GM12872 (cell line): ENCODE results near the gene DGUOK.

Source experiments
- CTCF ChIP-seq: IDR thresholded peaks from 3 replicates; pipeline ENCODE4 v1.5.1; 2011; ENCODE audit warnings: low read depth, mild to moderate bottlenecking, low read length, moderate library complexity; ENCODE audit not compliant: insufficient read depth

DGUOK gene

GRCh38 chr2:74000666-74001065, 74.0 kb downstream of the DGUOK start:
- TF ChIP-seq CTCF = no peak

DNA sequence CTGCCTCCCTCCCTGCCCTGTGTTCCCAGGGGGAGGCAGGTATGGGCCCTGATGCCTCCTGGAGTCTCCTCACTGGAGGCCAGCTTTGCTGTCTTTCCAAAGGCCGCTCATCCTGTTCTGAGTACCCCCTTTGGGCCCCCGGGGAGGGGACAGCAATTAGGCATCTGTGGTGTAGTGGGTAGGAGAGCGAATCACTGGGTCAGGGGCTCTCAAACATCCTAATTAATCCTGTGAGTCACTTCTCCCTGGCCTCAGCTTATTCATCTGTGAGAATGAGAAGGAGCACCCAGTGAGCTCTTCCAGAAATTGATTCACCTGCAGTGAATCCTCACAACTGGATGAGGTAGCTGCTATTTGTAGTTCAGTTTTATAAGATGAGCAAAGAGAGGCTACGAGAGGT, 74.4 kb downstream of the DGUOK start:
- TF ChIP-seq CTCF = no peak

DNA sequence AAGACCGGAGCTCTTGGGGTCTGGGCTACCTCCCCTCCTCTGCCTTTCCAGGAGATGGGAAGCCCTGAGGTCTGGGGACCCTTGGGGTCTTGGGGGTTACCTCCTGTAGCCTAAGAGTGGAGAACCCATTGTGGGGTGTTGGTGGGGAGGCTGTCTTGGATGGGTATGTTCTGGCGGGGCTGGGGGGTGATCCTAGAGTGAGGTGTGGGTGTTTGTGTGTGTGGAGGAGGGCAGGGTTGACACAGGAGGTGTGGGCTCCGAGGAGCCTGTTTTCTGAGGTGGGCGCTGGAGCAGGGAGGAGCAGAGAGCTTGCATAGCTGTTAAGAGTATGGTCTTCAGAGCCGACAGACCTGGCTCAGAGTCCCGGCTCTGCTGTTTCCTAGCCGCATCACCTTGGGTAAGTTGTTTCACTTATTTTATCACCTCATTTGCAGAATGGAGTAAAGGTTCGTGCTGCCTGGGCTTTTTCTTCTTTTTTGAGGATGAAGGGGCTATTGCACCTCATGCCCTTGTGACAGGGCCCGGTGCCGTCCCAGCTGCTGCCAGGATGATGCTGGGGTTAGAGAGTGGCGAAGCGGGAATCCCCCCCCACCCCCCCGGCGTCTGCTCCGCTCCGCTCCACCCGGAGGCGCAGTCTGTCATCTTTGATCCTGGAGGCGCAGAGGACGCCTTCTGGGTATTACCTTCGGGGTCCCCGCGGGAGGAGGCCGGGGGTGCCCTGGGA, 75.3 kb downstream of the DGUOK start:
- TF ChIP-seq CTCF = no peak

DNA sequence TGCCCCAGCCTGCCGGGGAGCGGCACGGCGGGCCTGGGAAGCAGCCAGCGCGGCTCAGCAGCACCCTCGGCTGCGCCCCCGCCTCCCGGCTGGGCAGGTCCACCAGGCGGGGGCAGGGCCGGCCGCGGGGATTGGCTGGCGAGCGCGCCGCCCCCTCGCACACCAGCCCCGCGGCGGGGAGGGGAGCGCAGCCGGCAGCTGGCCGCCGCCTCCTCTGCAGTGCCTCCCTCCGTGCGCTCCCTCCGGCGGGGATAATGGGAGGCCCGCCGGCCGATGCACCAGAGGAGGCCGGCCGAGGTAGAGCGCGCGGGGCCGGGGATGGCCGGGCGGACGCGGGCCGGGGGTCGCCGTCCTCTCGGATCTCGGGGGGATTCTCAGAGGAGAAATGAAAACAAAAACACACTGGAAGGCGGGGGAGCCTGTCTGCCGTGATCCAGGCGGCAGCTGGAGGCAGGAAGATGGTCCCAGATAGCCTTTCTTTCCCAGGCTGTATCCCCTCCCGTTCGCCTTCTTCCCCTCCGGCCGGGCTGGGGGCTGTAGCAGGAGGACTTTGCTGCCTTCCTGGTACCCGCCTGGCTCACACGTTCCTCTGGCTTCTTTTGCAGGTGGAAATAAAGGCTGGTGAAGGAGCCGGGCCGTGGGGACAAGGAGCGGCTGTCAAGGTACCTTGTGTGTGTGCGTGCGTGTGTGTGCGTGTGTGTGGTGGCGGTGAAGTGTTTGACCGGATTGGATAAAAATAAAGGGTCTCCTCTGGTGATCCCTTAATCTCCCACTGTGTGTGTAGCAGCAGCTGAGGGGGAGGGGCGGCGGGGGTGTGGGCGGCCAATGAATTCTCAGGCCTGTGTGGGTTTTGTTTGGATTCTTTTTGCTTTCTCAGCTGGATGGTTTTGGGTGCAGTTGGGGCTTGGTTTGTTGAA, 76.1 kb downstream of the DGUOK start:
- TF ChIP-seq CTCF = no peak

GRCh38 chr2:74003494-74004211, 77.0 kb downstream of the DGUOK start:
- no peak for TF ChIP-seq CTCF

GRCh38 chr2:74004212-74005182, 77.8 kb downstream of the DGUOK start:
- TF ChIP-seq CTCF = no peak
